Endothelial cell of umbilical vein (primary cell): ENCODE measurements around the gene CPED1. TPM values are rescaled to one million over a fixed set of nuclear protein-coding genes. Genes with fewer than 3 reads are reported as not detected.

Experiments used
- BruUV-seq: library from RNA; stranded (reverse); fragments of 400-500 nt; replicated peaks from 2 replicates; lab custom pipeline; 2021; lab: Mats Ljungman, UMichigan
- CTCF ChIA-PET: fragments of 300-600, 350-600 bp; sonication (Branson Sonifier 250); formaldehyde crosslinking; loops from one replicate; lab custom pipeline; 2021; ENCODE audit warnings: antibody characterized with exemption, inconsistent platforms; lab: Charles Lee
- POLR2A ChIA-PET: fragments of 300-600, 350-600 bp; sonication (Branson Sonifier 250); formaldehyde crosslinking; loops from one replicate; lab custom pipeline; 2021; ENCODE audit warnings: antibody characterized with exemption, inconsistent platforms; lab: Charles Lee
- DNase-seq: peaks from one replicate; pipeline ENCODE4 v3.0.0-alpha.2; 2011; ENCODE audit warnings: low read depth, low spot score
- FAIRE-seq: peaks from 2 replicates; lab custom pipeline; 2011; peaks lifted over from hg19 to GRCh38; lab: Jason Lieb, UNC
- H2AFZ ChIP-seq: 2 replicates; pipeline ENCODE4 v1.6.0; 2012; ENCODE audit warnings: low read depth, low read length, control low read depth, inconsistent platforms
- H3K27ac ChIP-seq: 2 replicates; pipeline ENCODE4 v1.5.1; 2011; ENCODE audit warnings: low read depth, mild to moderate bottlenecking, control low read depth, low read length, moderate library complexity; ENCODE audit not compliant: insufficient read depth
- H3K27me3 ChIP-seq, 2 experiments: 2 replicates each; pipeline versions ENCODE4 v1.6.0 to v1.6.1; 2011; ENCODE audit warnings: low read length in 2 of 2, mixed read lengths in 1 of 2; ENCODE audit not compliant: control insufficient read depth in 2 of 2, insufficient read depth in 2 of 2
- H3K36me3 ChIP-seq, 2 experiments: 2 replicates in 1 of 2; 3 replicates in 1 of 2; pipeline ENCODE4 v1.5.1; 2011; ENCODE audit warnings: low read length in 2 of 2, mild to moderate bottlenecking in 1 of 2, moderate library complexity in 1 of 2; ENCODE audit not compliant: control insufficient read depth in 2 of 2, insufficient read depth in 2 of 2; ENCODE audit errors: extremely low read depth in 1 of 2
- H3K4me1 ChIP-seq: 3 replicates; pipeline ENCODE4 v1.5.1; 2011; ENCODE audit warnings: mild to moderate bottlenecking, low read length; ENCODE audit not compliant: control insufficient read depth, insufficient read depth; ENCODE audit errors: extremely low read depth
- H3K4me2 ChIP-seq: 2 replicates; pipeline ENCODE4 v1.6.1; 2011; ENCODE audit warnings: low read length, control low read depth, mixed read lengths; ENCODE audit not compliant: insufficient read depth
- H3K4me3 ChIP-seq, 3 experiments: fragments of 200-600 bp in 1 of 3; sonication (generic), shearing (Covaris generic) in 1 of 3; replicated peaks in 1 of 3; 2 replicates each; pipeline ENCODE4 v1.5.1; 2011 to 2016; ENCODE audit warnings: control low read depth in 3 of 3, low read length in 3 of 3, mild to moderate bottlenecking in 2 of 3, inconsistent platforms in 1 of 3, low read depth in 1 of 3, moderate library complexity in 1 of 3; ENCODE audit not compliant: insufficient read depth in 1 of 3
- H3K79me2 ChIP-seq: 2 replicates; pipeline ENCODE4 v1.6.0; 2012; ENCODE audit warnings: low read length, inconsistent platforms; ENCODE audit not compliant: control insufficient read depth, insufficient read depth
- H3K9ac ChIP-seq: replicated peaks from 2 replicates; pipeline ENCODE3; 2011; ENCODE audit warnings: low read length, control low read depth; ENCODE audit not compliant: insufficient read depth; ENCODE audit errors: extremely low read depth
- H3K9me1 ChIP-seq: replicated peaks from 3 replicates; pipeline ENCODE4 v1.6.0; 2011; ENCODE audit warnings: mild to moderate bottlenecking, low read length; ENCODE audit not compliant: control insufficient read depth, insufficient read depth; ENCODE audit errors: extremely low read depth
- H3K9me3 ChIP-seq: replicated peaks from 2 replicates; pipeline ENCODE4 v1.5.1; 2012; ENCODE audit warnings: low read length, inconsistent platforms; ENCODE audit not compliant: control insufficient read depth, insufficient read depth
- H4K20me1 ChIP-seq: replicated peaks from 2 replicates; pipeline ENCODE3; 2011; ENCODE audit warnings: mild to moderate bottlenecking, low read length; ENCODE audit not compliant: control insufficient read depth, insufficient read depth; ENCODE audit errors: extremely low read depth
- CTCF ChIP-seq, 2 donors: IDR thresholded peaks; 1 replicate in 1 of 2; 2 replicates in 1 of 2; pipeline ENCODE4 v1.5.1; 2011; ENCODE audit warnings: low read length in 2 of 2, mild to moderate bottlenecking in 2 of 2, moderate library complexity in 2 of 2, control low read depth in 1 of 2, inconsistent platforms in 1 of 2, low read depth in 1 of 2; ENCODE audit not compliant: insufficient read depth in 1 of 2; ENCODE audit errors: extremely low read depth in 1 of 2
- EZH2 ChIP-seq: IDR thresholded peaks from 2 replicates; pipeline ENCODE4 v1.6.1; 2012; ENCODE audit warnings: borderline replicate concordance, low read depth, mild to moderate bottlenecking, moderate library complexity, low read length, inconsistent platforms; ENCODE audit not compliant: severe bottlenecking
- FOS ChIP-seq: IDR thresholded peaks from 2 replicates; pipeline ENCODE4 v1.6.1; 2011; ENCODE audit warnings: mild to moderate bottlenecking, low read length, moderate library complexity, borderline replicate concordance; ENCODE audit not compliant: insufficient read depth
- GATA2 ChIP-seq: IDR thresholded peaks from 2 replicates; pipeline ENCODE4 v1.7.0; 2011; ENCODE audit warnings: low read depth, mild to moderate bottlenecking, moderate library complexity, mixed read lengths, low read length; ENCODE audit not compliant: insufficient read length, insufficient read depth
- JUN ChIP-seq: IDR thresholded peaks from 2 replicates; pipeline ENCODE4 v1.6.1; 2011; ENCODE audit warnings: borderline replicate concordance, low read depth; ENCODE audit not compliant: insufficient read length, insufficient read depth
- MAX ChIP-seq: IDR thresholded peaks from 2 replicates; pipeline ENCODE4 v1.6.1; 2011; ENCODE audit not compliant: insufficient read depth, insufficient read length
- MYC ChIP-seq: IDR thresholded peaks from one replicate; pipeline ENCODE4 v1.6.1; 2011; ENCODE audit warnings: mild to moderate bottlenecking, low read depth, low read length
- POLR2A ChIP-seq: IDR thresholded peaks from 2 replicates; pipeline ENCODE4 v1.6.1; 2012; ENCODE audit warnings: low read depth, mild to moderate bottlenecking, control low read depth, low read length
- POLR2AphosphoS5 ChIP-seq: IDR thresholded peaks from 2 replicates; pipeline ENCODE4 v1.6.1; 2012; ENCODE audit warnings: low read depth, mild to moderate bottlenecking, control low read depth, low read length, moderate library complexity; ENCODE audit not compliant: insufficient read depth
- dilution Hi-C: fragments of 300-500 bp; cut with MboI; formaldehyde crosslinking; loops from one replicate; pipeline ENCODE4 v1.15.0; 2019; ENCODE audit warnings: low sequenced_read_pairs; ENCODE audit not compliant: extremely low pct_ligation_motif_present
- intact Hi-C: fragments of 100-400 bp; cut with micrococcal nuclease; formaldehyde crosslinking; loops from one replicate; pipeline ENCODE4 v1.10.0; 2022
- polyA plus RNA-seq, 4 experiments: library from polyadenylated mRNA; depleted of rRNA in 3 of 4; stranded (reverse) in 3 of 4; unstranded in 1 of 4; fragments of >200 nt; gene quantifications; 2 replicates each; pipeline versions ENCODE4 v1.2.1 to v1.2.3, GENCODE V29; 2011 to 2012; ENCODE audit warnings: missing spikeins in 1 of 4
- total RNA-seq: library from RNA; stranded (reverse); gene quantifications from 2 replicates; pipeline ENCODE4 v1.2.3, GENCODE V29; 2021

CPED1 gene
- total and polyA plus RNA-seq, 2 donors (not counting 3 experiments of a cell fraction or from before 2014, with no cell fraction given), result 0.22 to 3.0 TPM

- no TSS peak for BruUV-seq
- no peaks in the 10 kb centered on the region for H3K79me2 ChIP-seq
- intact Hi-C loops (no loop called here), dilution Hi-C loops (no loop called here)
- H4K20me1 ChIP-seq, result no peaks in the 10 kb centered on the region
- no peak for DNase-seq
- no peaks in the 10 kb centered on the region for H3K27me3 ChIP-seq
- H3K4me2 ChIP-seq, result no peak overlapping the region
- POLR2A ChIA-PET, result no interaction called here
- no peaks in the 10 kb centered on the region for H3K4me1 ChIP-seq
- H3K9ac ChIP-seq, result no peak overlapping the region
- TF ChIP-seq JUN, result no peak
- no peak for TF ChIP-seq FOS
- no peak for TF ChIP-seq GATA2
- TF ChIP-seq POLR2A, result no peak
- FAIRE-seq, result no peak
- no peak overlapping the region for H2AFZ ChIP-seq
- CTCF ChIA-PET, result interaction anchor here (1.2 to 2.6 kb wide), 2 partner anchors 14 to 23 kb away, joined by 3 to 8 read pairs; no protein-coding TSS in a partner anchor
- no peaks in the 10 kb centered on the region for H3K36me3 ChIP-seq
- H3K9me3 ChIP-seq, result no peaks in the 10 kb centered on the region
- no peaks in the 10 kb centered on the region for H3K9me1 ChIP-seq
- H3K27ac ChIP-seq, result no peak overlapping the region
- no peak overlapping the region for H3K4me3 ChIP-seq
Measured at GRCh38 chr7:121053219-121053618, 64.7 kb downstream of the CPED1 start.

GRCh38 chr7:121054925-121055324 is 66.4 kb downstream of the CPED1 start:
- no peaks in the 10 kb centered on the region for H3K9me1 ChIP-seq
- H3K36me3 ChIP-seq, result no peaks in the 10 kb centered on the region
- DNase-seq (no peak), FAIRE-seq (no peak)
- no peaks in the 10 kb centered on the region for H4K20me1 ChIP-seq
- POLR2A ChIA-PET, result no interaction called here
- H2AFZ ChIP-seq, result no peak overlapping the region
- H3K9ac ChIP-seq, result no peak overlapping the region
- no peaks in the 10 kb centered on the region for H3K27me3 ChIP-seq
- H3K27ac ChIP-seq, result no peak overlapping the region
- intact Hi-C loops, result no loop called here
- no TSS peak for BruUV-seq
- no peaks in the 10 kb centered on the region for H3K79me2 ChIP-seq
- no peak overlapping the region for H3K4me3 ChIP-seq
- TF ChIP-seq CTCF (IDR thresholded peaks at IDR 0.05; ENCODE audit: extremely low read depth in 1 of 2, insufficient read depth in 1 of 2, low read depth in 1 of 2, low read length in 2 of 2), result no peak
- TF ChIP-seq MAX, result no peak
- no peak for TF ChIP-seq POLR2AphosphoS5
- TF ChIP-seq GATA2, result no peak
- TF ChIP-seq MYC, result no peak
- no peak for TF ChIP-seq JUN
- TF ChIP-seq FOS, result no peak
- no peak for TF ChIP-seq EZH2
- TF ChIP-seq POLR2A, result no peak
- no peaks in the 10 kb centered on the region for H3K4me1 ChIP-seq
- no peak overlapping the region for H3K4me2 ChIP-seq
- no peaks in the 10 kb centered on the region for H3K9me3 ChIP-seq
- dilution Hi-C loops, result no loop called here
- CTCF ChIA-PET, result interaction anchor here (1.9 to 2.6 kb wide), 2 partner anchors 13 to 16 kb away, joined by 7 to 8 read pairs; no protein-coding TSS in a partner anchor
